Heart left ventricle (tissue), 16 donors: ENCODE results near the gene PCIF1. TPM values are rescaled to one million over a fixed set of nuclear protein-coding genes. Genes with fewer than 3 reads are reported as not detected.

Experiments used
- ATAC-seq, 4 donors: fragments of 200-7000 bp; cut with Tn5 transposase; one replicate each; pipeline ENCODE4 v1.9.1; 2020 to 2022; ENCODE audit warnings: moderate library complexity in 4 of 4, mild to moderate bottlenecking in 3 of 4, moderate number of reproducible peaks in 1 of 4
- DNase-seq, 5 donors: peaks; one replicate each; pipeline ENCODE4 v3.0.0-alpha.2; 2020
- H3K27ac ChIP-seq, 12 donors: fragments of 200-600 bp; sonication (generic) in 4 of 12; one replicate each; pipeline versions ENCODE4 v1.5.0 to v1.8.0; 2016 to 2022; ENCODE audit warnings: mild to moderate bottlenecking in 2 of 12
- H3K27me3 ChIP-seq, 9 donors: fragments of 200-600 bp; sonication (generic) in 2 of 9; one replicate each; pipeline versions ENCODE4 v1.5.1 to v1.8.0; 2016 to 2022; ENCODE audit warnings: mild to moderate bottlenecking in 3 of 9
- H3K36me3 ChIP-seq, 9 donors: fragments of 200-600 bp; sonication (generic) in 2 of 9; one replicate each; pipeline versions ENCODE4 v1.5.0 to v1.8.0; 2018 to 2022; ENCODE audit warnings: mild to moderate bottlenecking in 2 of 9
- H3K4me1 ChIP-seq, 12 donors: fragments of 200-600 bp; sonication (generic) in 4 of 12; one replicate each; pipeline versions ENCODE4 v1.5.0 to v1.8.0; 2016 to 2022; ENCODE audit warnings: mild to moderate bottlenecking in 3 of 12
- H3K4me3 ChIP-seq, 12 donors: fragments of 200-600 bp; sonication (generic) in 4 of 12; one replicate each; pipeline versions ENCODE4 v1.5.0 to v1.8.0; 2017 to 2022; ENCODE audit warnings: mild to moderate bottlenecking in 9 of 12, moderate library complexity in 4 of 12
- H3K9me3 ChIP-seq, 12 donors: fragments of 200-600 bp; sonication (generic) in 4 of 12; one replicate each; pipeline versions ENCODE4 v1.5.0 to v1.8.0; 2016 to 2022; ENCODE audit warnings: mild to moderate bottlenecking in 1 of 12
- POLR2A ChIP-seq, 2 donors: fragments of 450-650 bp; IDR thresholded peaks; one replicate each; pipeline ENCODE4 v1.6.1; 2017; ENCODE audit warnings: antibody characterized with exemption in 2 of 2, mild to moderate bottlenecking in 2 of 2, moderate library complexity in 2 of 2
- WGBS, 4 donors: extraction: QIAGEN DNeasy Blood & Tissue Kit in 2 of 4; methylation state at CpG; one replicate each; pipeline versions ENCODE4 v1.1.5 to v1.1.7; 2013 to 2018; 5-methylcytosine and 5-hydroxymethylcytosine counted together
- intact Hi-C, 10 donors: fragments of 100-400 bp; cut with DNase I; formaldehyde crosslinking; loops; one replicate each; pipeline versions ENCODE4 v1.11.1 to v1.14.2; 2022
- polyA plus RNA-seq, 2 donors: library from polyadenylated mRNA; stranded (reverse); fragments of 200-250 nt; gene quantifications; one replicate each; pipeline ENCODE4 v1.2.3, GENCODE V29; 2013
- total RNA-seq, 9 donors: library from RNA; depleted of rRNA in 2 of 9; stranded (reverse); fragments of >200 nt in 2 of 9; fragmentation: NEBNext Ultra II Directional in 3 of 9; extraction: Animal tissue kit (Norgen Biotek cat#: 25700) in 3 of 9; gene quantifications; one replicate each; pipeline versions ENCODE4 v1.1.0 to v1.2.4, GENCODE V29; 2016 to 2023
- TF ChIP-seq, protein P1 (sequence below), 12 donors: fragments of 200-600 bp; sonication (generic) in 4 of 12; IDR thresholded peaks; one replicate each; pipeline versions ENCODE4 v1.5.0 to v1.8.0; 2018 to 2022; ENCODE audit warnings: antibody characterized with exemption in 12 of 12, mild to moderate bottlenecking in 5 of 12
- donor health status: ischemic (EF 13 %, LVEDD 7.1; RV severe dilation, severe dysfunction).
- donor health status: healthy with polysubstance abuse.
- donor health status: DM: no; HTN: yes; CAD: no.
- donor health status: DM: no; HTN: no; CAD: no.
- donor health status: ischemic (EF 25% LVEDD 6.9; RV normal size, moderate dysfunction).
- donor health status: ischemic (EF 25% LVEDD 5.7; RV mildly dilated, moderate dysfunction).
- donor health status: healthy.
- donor health status: DM: yes; HTN: yes; CAD: no.
- donor health status: ischemic (EF 35%, LVEDD 5.7; RV mildly dilated, moderate dysfunction).
- donor health status: nonischemic (EF 11% LVEDD 7.7; RV severe dilation, severe dysfunction).
- donor health status: DM: yes; HTN: yes; CAD: no.
- donor health status: PGD.
- donor health status: ischemic (EF 29% LVEDD 5.4; RV normal size, mild dysfunction).
- donor health status: nonischemic (EF 23%, LVEDD 6.1; RV moderate dilation, normal function).

PCIF1 gene
- total and polyA plus RNA-seq, 11 donors, result 17.5 to 40.2 (median 28.2) TPM

GRCh38 chr20:45969712-45970634, 35.5 kb downstream of the PCIF1 start:
- H3K9me3 ChIP-seq, result no peaks in the 10 kb centered on the region
- ATAC-seq, result no peak
- peak overlapping the region in 10 of 12 donors; percentile 70 to 97 (median 82) for H3K4me3 ChIP-seq
- peaks cover 0 to 35% (median 13%) of the 10 kb centered on the region in 12 donors for H3K4me1 ChIP-seq
- 46 to 53% (median 49%) methylated on average over 6 of the region's 6 CpGs for WGBS, 4 donors
- no peak for TF ChIP-seq POLR2A (IDR thresholded peaks at IDR 0.05)
- TF ChIP-seq, protein P1, sequence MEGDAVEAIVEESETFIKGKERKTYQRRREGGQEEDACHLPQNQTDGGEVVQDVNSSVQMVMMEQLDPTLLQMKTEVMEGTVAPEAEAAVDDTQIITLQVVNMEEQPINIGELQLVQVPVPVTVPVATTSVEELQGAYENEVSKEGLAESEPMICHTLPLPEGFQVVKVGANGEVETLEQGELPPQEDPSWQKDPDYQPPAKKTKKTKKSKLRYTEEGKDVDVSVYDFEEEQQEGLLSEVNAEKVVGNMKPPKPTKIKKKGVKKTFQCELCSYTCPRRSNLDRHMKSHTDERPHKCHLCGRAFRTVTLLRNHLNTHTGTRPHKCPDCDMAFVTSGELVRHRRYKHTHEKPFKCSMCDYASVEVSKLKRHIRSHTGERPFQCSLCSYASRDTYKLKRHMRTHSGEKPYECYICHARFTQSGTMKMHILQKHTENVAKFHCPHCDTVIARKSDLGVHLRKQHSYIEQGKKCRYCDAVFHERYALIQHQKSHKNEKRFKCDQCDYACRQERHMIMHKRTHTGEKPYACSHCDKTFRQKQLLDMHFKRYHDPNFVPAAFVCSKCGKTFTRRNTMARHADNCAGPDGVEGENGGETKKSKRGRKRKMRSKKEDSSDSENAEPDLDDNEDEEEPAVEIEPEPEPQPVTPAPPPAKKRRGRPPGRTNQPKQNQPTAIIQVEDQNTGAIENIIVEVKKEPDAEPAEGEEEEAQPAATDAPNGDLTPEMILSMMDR (IDR thresholded peaks at IDR 0.05), result peak; percentile 44 to 69 (median 54)
- intact Hi-C loops, result loop anchor here (2.0 to 10.0 kb wide), 9 partner anchors 35 to 175 kb away; partner anchors contain the start of genes TNNC2 (in 4 of the 10), PCIF1 (in 3 of the 10), CTSA (in 2 of the 10) and DNTTIP1 (in 2 of the 10)
- DNase-seq, result peak in 1 of 5 donors; percentile 26
- peak overlapping the region in 8 of 12 donors; percentile 95 to 100 (median 98) for H3K27ac ChIP-seq
- H3K27me3 ChIP-seq, result no peaks in the 10 kb centered on the region
- peaks cover 0 to 47% (median 46%) of the 10 kb centered on the region in 9 donors for H3K36me3 ChIP-seq

DNA sequence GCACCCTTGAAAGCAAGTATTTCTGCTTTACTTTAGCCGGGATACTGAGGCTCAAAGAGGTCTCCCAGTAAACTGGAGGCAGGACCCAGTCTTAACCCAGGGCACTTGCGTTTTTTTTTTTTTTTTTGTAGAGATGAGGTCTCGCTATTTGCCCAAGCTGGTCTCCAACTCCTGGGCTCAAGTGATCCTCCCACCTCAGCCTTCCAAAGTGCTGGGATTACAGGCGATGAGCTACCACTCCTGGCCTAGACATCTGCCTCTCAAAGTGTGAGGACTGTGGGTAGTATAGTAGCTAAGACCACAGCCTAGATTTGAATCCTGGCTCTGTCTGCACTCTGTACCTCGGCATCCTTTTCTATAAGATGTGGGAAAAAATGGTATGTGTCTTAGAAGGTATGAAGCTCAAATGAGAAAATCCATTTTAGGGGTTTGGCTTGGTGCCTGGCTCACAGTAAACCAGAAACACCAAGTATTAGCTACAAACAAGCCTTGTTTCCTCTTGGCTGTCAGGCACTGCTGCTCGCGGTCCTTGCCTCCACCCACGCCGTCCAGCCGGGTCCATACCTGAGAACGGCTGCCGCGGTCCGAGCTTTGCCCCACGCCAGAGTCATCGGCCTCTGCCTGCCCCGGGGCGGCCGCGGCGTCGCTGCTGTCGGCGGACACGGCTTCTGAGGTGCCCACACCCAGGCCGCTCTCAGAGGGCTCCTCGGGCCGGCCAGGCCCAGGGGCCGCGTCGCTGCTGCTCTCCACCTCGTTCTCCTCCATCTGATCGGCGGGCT, 36.4 kb downstream of the PCIF1 start:
- WGBS, 4 donors, result 14 to 37% (median 18%) methylated on average over 8 to 34 of the region's 34 CpGs
- peak in 3 of 4 donors; percentile 0 to 6 (median 3) for ATAC-seq
- Histone ChIP-seq H3K36me3 (peaks cover 0 to 39% (median 37%) of the 10 kb centered on the region in 9 donors), H3K9me3 (no peaks in the 10 kb centered on the region), H3K4me1 (peaks cover 0 to 35% (median 13%) of the 10 kb centered on the region in 12 donors), H3K27ac (peak overlapping the region; percentile 90 to 100 (median 98)), H3K27me3 (no peaks in the 10 kb centered on the region), H3K4me3 (peak overlapping the region; percentile 70 to 97 (median 84))
- TF ChIP-seq POLR2A (IDR thresholded peaks at IDR 0.05), result no peak
- TF ChIP-seq, protein P1 (IDR thresholded peaks at IDR 0.05), result no peak
- intact Hi-C loops, result loop anchor here in 5 of 10 donors (1.0 to 10.0 kb wide), 6 partner anchors 36 to 176 kb away; partner anchors contain the start of genes PCIF1 (in 3 of the 5), DNTTIP1 (in 2 of the 5), WFDC3 (in 2 of the 5) and CTSA (in 1 of the 5)
- peak in 1 of 5 donors; percentile 29 for DNase-seq

DNA sequence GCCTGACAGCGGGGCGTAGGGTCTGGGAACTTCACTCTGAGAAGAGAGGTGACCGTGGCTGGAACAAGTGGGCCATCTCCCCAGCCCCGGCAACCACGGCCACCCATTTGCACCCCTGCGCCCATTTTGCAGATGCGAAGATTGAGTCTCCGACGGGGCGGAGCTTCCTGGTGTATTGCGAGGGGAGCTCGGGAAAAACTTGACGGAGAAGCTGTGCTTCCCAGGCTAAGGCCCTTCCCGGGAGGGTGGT, 36.9 kb downstream of the PCIF1 start:
- ATAC-seq (no peak), DNase-seq (no peak)
- Histone ChIP-seq H3K4me1 (peaks cover 0 to 35% (median 13%) of the 10 kb centered on the region in 12 donors), H3K27me3 (no peaks in the 10 kb centered on the region), H3K4me3 (peak overlapping the region; percentile 70 to 97 (median 84)), H3K36me3 (peaks cover 0 to 34% (median 32%) of the 10 kb centered on the region in 9 donors), H3K9me3 (no peaks in the 10 kb centered on the region), H3K27ac (peak overlapping the region; percentile 90 to 100 (median 98))
- intact Hi-C loops, result loop anchor here in 5 of 10 donors (1.0 to 10.0 kb wide), 6 partner anchors 37 to 177 kb away; partner anchors contain the start of genes PCIF1 (in 3 of the 5), DNTTIP1 (in 2 of the 5), WFDC3 (in 2 of the 5) and CTSA (in 1 of the 5)
- TF ChIP-seq, protein P1 (IDR thresholded peaks at IDR 0.05), result no peak
- no peak for TF ChIP-seq POLR2A (IDR thresholded peaks at IDR 0.05)
- WGBS, 4 donors, result 2 to 3% (median 2%) methylated on average over 8 to 14 of the region's 14 CpGs
